Astrocyte of the spinal cord (primary cell): ENCODE results near the gene ADGRB2.

Source experiments
- DNase-seq: peaks from one replicate; pipeline ENCODE4 v3.0.0; 2011; ENCODE audit warnings: low read depth, low spot score
- H3K4me3 ChIP-seq: 2 replicates; pipeline ENCODE4 v1.5.1; 2011; ENCODE audit warnings: low read depth, mild to moderate bottlenecking, low read length, moderate library complexity
- CTCF ChIP-seq: IDR thresholded peaks from 2 replicates; pipeline ENCODE4 v1.5.1; 2012; ENCODE audit warnings: low read depth, mild to moderate bottlenecking, low read length, inconsistent platforms
- in situ Hi-C: cut with HindIII; loops from 2 replicates; pipeline ENCODE4 v1.10.0; 2017; ENCODE audit warnings: low sequenced_read_pairs

Gene ADGRB2

GRCh38 chr1:31718327-31718897 lies 45.7 kb downstream of the ADGRB2 start:
- in situ Hi-C loops = no loop called here
- no peak for DNase-seq
- no peak for TF ChIP-seq CTCF
- no peak overlapping the region for H3K4me3 ChIP-seq

- in situ Hi-C loops = no loop called here
- no peak for TF ChIP-seq CTCF
- no peak for DNase-seq
- H3K4me3 ChIP-seq = no peak overlapping the region
These were observed 46.8 kb downstream of the ADGRB2 start for GRCh38 chr1:31717341-31717740.

GRCh38 chr1:31715873-31716220 lies 48.3 kb downstream of the ADGRB2 start:
- no peak for DNase-seq
- no peak for TF ChIP-seq CTCF
- H3K4me3 ChIP-seq = no peak overlapping the region
- in situ Hi-C loops = no loop called here

GRCh38 chr1:31715087-31715872 lies 48.9 kb downstream of the ADGRB2 start:
- TF ChIP-seq CTCF = peak; percentile 95
- H3K4me3 ChIP-seq = peak overlapping the region; percentile 1
- in situ Hi-C loops = no loop called here
- DNase-seq = peak; percentile 91

GRCh38 chr1:31714442-31715086 lies 49.6 kb downstream of the ADGRB2 start:
- in situ Hi-C loops = no loop called here
- H3K4me3 ChIP-seq = no peak overlapping the region
- peak; percentile 58 for TF ChIP-seq CTCF
- peak; percentile 75 for DNase-seq

- in situ Hi-C loops = no loop called here
- H3K4me3 ChIP-seq = no peak overlapping the region
- DNase-seq = peak; percentile 81
- TF ChIP-seq CTCF = no peak
These were observed 51.5 kb downstream of the ADGRB2 start for GRCh38 chr1:31712630-31713029.
